ENCODE results near the gene EVC2.

Gene EVC2, protein sequence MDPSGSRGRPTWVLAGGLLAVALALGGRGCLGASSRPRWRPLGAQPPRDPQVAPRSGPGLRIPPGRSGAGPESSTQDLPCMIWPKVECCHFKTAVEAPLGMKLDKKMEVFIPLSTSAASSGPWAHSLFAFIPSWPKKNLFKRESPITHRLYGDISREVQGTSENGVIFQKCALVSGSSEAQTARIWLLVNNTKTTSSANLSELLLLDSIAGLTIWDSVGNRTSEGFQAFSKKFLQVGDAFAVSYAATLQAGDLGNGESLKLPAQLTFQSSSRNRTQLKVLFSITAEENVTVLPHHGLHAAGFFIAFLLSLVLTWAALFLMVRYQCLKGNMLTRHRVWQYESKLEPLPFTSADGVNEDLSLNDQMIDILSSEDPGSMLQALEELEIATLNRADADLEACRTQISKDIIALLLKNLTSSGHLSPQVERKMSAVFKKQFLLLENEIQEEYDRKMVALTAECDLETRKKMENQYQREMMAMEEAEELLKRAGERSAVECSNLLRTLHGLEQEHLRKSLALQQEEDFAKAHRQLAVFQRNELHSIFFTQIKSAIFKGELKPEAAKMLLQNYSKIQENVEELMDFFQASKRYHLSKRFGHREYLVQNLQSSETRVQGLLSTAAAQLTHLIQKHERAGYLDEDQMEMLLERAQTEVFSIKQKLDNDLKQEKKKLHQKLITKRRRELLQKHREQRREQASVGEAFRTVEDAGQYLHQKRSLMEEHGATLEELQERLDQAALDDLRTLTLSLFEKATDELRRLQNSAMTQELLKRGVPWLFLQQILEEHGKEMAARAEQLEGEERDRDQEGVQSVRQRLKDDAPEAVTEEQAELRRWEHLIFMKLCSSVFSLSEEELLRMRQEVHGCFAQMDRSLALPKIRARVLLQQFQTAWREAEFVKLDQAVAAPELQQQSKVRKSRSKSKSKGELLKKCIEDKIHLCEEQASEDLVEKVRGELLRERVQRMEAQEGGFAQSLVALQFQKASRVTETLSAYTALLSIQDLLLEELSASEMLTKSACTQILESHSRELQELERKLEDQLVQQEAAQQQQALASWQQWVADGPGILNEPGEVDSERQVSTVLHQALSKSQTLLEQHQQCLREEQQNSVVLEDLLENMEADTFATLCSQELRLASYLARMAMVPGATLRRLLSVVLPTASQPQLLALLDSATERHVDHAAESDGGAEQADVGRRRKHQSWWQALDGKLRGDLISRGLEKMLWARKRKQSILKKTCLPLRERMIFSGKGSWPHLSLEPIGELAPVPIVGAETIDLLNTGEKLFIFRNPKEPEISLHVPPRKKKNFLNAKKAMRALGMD

DNA sequence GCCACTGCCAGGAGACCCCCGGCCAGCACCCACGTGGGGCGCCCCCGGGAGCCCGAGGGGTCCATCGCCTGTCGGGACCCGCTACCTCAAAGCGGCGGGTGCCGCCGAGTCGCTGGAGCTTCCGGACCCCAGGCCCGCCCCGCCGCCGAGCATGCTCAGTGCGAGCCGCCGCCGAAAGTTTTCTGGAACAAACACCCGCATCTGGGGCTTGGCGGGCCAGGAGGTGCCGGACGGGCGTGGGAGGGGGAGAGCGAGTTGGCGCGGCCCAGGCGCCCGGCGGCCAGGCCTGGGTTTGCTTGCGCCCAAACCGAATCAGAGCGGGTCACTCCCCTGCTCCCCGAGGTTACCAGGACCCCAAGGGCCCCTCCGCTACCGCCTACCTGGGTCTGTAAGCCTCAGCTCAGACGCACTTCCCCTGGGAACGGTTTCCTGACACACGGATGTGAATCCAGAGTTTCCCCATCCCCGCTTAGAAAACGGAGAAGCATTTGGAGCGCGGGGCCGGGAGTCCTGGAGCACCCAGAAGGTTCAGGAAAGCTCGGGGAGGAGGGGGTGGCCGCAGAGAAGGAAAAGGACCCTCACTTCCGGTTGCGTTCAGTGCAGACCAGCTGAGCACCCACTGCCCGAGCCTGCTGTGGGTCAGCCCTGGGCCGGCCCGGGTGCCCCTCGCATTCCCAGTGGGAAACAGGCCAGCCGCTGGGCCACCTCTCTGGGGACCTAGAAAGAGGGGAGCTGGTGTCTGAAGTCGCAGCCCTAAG is at the start of gene EVC2:
Gene EVC2, minus strand, starts transcription at position 111 of the 758 bp plus-strand sequence. Its CDS starts 46 bp downstream, at position 65.
- peak in 22 of 58 donors; percentile 3 to 51 (median 12) for DNase-seq

DNA sequence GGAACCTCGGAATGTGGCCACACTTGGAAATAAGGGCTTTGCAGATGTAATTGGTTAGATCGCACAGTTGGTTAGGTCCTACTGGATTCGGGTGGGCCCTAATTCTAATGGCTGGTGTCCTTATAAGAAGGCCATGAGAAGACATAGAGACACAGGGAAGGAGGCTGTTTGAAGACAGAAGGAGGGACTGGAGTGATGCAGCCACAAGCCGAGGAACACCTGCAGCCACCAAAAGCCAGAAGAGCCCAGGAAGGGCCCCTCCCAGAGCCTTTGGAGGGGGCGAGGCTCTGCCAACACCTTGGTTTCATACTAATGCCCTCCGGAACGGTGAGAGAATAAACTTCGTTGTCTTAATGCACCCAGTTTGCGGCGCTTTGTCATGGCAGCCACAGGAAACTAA is 49.6 kb upstream of the EVC2 start:
- no peak for DNase-seq

DNA sequence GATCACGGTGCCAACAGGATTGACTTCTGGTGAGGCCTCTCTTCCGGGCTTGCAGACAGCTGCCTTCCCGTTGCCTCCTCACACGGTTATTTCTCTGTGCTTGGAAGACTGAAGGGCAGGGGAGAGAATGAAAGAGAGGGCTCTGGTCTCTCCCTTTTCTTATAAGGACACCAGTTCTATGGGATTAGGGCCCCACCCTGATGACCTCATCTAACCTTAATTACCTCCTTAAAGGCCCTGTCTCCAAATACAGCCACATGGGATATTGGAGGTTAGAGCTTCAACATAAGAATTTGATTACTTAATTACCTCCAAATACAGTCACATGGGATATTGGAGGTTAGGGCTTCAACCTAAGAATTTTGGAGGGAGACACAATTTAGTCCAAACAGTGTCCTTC is 49.2 kb upstream of the EVC2 start:
- no peak for DNase-seq

DNA sequence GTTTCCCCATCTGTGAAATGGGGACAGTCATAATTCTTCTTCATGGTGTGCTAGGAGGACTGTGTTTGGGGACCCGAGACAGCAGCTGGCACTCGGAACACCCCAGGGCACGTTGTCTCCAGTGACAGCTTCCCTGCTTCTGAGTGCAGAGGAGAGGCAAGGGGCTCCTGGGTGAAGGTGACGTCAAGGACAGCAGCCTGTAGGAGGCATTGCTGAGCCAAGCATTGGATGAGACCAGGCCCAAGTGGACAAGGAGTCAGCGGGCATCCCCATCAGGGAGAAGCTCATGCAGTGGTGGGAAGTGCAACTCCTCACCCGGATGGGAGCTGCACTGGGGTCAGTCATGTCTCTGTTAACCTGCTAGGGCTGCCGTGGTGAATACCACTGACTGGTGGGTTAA is 48.7 kb upstream of the EVC2 start:
- no peak for DNase-seq

DNA sequence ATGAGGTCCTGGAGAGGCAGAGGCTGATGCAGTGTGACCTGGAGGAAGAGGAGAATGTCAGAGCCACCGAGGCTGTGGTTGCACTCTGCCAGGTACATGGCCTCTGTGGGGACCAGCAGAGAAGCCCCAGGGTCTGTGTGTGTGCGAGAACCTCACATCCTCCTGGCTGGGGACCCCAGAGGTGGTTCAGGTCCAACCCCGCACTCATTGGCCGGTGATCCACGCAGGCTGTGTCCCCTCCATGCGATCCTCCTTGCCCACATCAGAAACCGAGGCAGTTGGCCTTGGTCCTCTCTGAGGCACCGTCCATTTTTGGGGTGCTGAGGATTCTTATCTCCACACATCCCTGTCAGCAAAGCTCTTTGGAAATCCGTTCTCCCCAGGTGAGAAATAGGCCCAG is 47.9 kb upstream of the EVC2 start:
- DNase-seq = no peak

DNA sequence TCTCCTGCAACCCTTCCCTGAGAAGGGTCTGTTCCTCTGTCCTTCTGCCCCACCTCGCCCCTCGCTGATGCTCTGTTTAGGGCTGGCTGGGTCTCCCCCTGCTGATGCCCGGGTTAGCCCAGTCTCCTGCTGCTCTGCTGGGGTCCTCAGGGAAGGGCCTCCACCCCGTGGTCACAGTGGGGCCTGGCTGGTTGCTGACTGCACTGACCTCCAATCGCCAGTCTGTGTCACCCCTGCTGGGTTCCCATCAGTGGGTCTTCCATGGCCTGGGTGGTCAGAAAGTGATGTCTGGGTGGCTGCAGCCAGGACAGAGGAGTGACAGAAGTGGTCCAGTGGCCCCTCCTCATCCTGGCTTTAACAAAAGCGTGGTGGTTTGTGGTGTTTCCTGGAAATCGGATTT is 47.3 kb upstream of the EVC2 start:
- no peak for DNase-seq

DNA sequence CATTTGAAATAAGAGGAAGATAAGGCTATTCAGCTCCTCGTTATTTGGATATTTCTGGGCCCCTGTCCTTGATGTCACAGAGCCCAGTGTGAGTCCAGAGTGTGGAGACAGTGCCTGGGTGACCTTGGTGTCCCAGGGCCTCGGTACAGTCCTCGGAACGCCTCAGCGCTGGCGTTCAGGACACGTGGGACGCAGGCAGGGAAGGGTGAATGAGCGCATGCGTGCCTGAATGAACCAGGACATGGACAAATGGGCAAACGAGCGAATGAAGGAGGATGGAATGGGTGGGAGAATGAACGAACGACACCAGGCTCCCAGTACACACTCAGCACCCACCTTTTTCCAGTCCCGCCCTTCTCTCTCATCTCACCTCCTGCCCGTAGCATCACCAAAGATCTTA is 46.8 kb upstream of the EVC2 start:
- DNase-seq = no peak

DNA sequence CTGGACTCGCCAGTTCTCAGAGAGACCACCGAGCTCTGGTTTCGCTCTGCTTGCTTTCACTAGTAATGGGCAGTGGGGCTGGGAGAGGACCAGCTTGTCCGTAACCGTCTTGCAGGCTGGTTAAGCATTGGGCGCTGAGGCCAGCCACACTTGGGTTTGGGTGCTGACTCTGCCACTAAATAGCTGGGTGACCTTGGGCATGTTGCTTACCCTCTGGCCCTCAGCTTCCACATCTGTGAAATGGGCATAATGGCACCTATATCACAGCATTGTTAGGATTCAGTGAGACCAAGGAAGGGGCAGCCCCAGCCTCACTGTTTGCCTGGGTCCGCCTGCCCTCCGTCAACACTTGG is 46.1 kb upstream of the EVC2 start:
- DNase-seq = no peak

DNA sequence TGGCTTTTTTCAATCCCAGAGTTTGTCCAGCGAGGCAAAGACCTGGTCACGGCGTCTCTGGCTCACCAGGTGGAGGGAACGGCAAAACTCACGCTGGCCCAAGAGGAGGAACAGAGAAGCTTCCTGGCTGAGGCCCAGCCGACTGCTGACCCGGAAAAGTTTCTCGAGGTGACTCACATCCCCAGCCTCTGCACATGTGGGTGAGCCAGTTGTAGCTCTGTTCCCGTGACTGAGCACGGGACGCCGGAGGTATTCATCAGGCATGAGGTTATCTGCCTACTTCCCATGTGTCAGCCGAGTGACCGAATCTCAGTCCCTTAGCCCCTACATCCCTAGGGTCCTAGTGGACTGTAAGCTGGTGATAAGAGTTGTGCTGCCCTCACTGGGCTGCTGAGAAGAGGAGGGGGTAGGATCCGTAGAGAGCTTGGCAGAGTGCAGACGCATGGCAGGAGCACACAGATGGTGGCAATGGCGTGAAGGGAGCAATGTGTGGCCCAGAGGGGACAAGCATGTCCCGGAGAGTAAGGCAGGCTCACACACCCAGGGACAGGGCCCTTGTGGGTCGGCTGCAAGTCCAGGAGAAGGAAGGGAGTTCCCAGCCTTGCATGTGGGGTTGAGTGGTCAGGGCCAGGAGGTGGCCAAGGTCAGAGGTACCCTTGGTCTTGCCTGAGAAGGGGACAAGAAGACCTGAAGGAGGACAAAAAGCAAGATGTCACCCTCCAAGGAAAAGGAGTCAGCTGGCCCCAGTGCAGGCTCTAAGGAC is 45.6 kb upstream of the EVC2 start:
- DNase-seq = no peak

DNA sequence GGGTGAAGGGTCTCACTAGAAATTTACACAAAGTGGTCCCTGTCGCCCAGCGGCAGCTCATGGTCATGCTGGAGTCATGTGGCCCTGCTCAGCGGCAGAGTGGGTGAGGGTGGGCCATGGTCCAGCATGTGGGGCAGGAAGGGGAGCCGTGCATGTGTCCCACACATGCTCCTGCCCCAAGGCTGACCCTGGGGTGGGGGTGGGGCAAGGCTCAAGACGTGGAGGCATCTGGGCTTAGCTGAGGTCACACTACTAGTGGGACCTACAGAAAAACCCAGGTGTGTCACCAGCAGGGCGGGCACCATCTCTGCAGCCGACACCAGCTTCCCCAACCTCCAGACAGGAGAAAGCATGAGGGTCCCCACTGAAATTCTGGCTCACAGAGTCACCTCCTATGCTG is 45.0 kb upstream of the EVC2 start:
- no peak for DNase-seq

DNA sequence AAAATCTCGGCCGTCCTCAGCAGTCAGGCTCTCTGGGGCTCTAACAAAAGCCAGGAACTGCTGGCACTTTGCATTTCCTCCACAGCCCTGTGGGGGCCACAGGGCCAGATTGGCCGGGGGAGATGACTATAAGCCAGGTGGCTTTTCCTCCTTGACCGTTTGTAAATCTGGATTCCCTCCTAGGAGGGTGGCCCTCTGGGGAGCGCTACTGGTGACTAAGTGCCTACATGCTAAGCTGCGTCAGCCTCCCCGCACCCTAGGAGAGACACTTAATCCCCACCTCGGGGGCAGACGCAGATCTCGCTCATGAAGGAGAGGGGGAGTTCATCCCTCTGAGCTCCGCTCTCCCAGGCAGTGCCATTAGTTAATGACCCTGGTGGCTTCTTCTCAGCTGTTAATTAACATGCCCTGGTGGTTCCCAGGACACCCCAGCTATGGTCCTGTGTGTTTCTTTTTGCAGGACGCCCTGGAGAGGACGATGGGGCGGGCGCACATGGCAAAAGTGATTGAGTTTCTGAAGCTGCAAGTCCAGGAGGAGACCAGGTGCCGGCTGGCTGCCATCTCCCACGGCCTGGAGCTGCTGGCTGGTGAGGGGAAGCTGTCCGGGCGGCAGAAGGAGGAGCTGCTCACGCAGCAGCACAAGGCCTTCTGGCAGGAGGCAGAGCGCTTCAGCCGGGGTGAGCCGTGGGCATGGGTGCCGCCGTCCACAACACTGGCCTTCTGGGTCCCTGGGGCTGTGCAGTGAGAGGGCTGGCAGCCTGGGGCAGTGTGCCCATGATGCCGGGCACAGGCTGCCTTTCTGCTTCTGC is 44.2 kb upstream of the EVC2 start:
- DNase-seq = no peak

DNA sequence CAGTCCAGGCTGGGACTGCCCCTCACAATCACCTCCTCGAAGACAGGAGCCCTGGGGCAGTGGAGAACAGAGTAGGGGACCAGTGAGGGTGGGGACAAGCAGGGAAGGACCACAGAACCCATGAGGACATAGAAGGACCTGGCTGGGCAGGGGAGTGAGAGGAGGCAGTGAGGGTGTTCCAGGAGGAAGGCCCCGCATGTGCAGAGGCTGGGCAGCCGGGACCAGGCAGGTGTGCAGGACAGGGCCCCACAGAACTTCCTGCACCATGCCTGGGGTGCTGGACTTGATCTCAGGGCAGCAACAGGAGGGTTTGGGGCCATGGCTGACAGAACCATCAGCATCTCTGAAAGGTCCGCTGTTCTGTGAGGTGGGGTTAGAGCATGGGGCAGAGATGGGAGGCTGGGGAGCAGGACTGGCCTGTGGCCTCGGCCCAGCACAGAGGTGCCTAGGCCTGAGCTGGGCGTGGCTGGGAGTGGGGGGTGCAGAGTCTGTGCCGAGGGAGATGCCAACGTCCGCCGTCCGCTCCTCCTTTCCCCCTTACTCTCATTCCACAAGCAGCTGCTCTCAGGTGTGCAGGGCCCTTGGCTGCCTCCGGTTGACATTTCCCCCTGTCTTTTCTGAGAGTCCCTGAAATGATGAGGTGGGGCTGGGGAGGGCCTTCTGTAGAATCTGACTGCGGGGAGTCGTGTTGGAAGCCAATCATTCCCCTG is 43.5 kb upstream of the EVC2 start:
- DNase-seq = no peak

DNA sequence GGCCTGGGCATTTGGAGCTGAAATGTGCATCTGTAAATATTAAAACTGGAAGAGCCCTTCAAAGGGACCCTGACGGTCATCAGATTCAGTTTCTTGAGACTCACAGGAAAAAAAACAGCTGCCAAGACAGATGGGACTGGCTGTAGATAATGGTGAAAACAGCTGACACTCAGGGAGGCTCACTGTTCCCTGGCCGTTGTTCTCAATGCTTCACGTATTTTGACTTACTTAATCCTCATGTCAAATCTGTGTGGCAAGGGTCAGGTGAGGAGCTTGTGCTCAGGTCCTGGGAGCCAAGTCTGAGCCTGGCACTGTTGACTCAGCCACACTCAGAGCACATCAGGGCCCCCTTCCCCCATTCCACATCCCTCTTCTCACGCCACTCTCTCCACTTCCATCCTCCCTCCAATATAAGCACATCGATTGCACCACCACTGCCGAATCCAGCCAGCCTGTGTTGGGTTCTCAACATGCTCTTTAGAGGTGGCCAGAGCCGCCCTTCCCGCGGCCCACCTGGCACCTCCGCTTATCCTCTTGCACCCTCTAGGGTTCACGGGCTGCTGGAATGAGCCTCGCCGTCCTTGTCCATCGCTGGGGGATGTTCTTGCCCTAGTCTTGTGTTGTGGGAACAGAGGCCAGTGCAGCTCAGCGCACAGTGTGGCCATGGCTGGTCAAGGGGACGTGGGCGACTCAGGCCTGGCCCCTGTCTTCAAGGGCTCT is 42.7 kb upstream of the EVC2 start:
- no peak for DNase-seq

DNA sequence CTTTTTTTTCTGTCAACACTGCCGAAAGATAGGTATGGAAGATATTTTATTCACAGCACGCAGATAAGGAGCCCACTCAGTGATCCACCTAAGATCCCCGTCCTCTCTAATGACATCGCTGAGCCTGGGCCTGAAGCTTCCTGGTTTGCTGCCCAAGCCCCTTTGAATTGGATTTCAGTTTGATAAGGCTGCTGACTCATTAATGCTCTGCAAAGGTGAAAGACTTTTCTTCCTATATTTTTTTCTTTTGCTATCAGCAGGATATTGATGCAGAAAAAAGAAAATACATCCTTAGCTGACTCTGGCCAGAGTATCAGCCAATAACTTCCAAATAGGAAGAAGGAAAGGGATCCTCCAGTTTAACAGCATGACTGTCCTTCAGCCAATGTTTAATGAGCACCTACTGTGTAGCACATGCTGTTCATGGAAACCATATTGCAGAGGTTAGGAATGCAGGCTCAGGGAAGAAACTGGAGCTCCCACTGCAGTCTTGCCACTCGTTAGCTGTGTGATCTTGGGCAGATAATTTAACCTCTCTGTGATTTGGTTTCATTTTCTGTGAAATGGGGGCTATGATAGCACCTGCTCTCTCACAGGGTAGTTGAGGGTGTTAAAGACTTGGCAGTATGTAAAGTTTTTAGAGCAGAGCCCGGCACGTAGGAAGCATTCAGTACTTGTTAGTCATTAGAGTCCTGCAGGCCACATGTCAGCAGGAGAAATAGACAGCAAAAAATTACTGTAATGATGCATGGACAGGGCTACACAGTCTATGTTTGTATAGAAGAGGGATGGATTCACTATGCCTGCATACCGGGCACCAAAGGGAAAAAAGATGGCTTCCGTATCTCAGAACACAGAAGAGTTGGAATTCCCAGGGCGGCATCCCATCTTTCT is 41.9 kb upstream of the EVC2 start:
- no peak for DNase-seq

DNA sequence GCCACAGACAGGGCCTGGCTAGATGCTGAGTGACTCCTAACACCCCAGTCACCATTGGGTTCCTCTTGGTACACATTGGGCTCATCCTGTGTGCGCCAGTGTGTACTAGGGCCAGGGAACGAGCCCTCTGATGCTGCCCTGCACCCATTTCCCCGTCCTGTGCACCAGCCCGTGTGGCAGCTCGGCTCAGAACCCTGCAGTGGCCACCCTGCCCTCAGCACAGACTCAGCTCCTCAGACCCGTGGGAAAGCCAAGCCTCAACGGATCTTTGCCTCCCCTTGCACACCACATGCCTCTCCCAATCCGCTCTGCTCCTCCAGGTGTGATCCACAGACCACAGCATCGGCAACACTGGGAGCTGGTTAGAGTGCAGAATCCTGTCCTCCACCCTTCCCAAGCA is 41.2 kb upstream of the EVC2 start:
- no peak for DNase-seq

DNA sequence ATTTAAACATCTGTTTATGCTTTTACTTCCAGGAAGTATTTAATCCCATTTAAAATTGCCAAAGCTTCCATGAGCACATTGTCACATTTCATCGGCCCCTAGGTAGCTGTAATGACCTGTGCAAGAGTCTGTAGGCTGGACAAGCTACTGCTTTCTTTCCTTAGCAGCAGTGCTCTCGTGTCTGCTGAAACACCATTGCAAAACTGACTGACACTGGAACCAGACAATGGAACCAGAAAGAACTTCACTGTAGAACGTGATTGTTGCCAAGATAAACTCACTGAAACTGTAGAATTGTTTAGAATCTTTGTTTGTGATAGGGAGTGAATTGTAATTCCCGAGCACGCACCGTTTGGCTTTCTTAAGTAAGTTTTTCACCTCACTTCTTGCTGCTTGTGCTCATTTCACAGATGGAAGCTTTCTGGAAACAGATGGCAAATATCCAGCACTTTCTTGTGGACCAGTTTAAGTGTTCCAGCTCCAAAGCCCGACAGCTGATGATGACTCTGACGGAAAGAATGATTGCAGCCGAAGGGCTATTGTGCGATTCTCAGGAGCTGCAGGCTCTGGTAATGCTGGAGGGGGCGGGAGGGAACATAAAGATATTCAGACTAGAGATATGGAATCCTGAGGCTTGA is 39.5 kb upstream of the EVC2 start:
- no peak for DNase-seq

Measured in anterior cingulate cortex (tissue), 58 donors.